Keratinocyte (primary cell): ENCODE data around the gene EXD3. TPM values are rescaled to one million over a fixed set of nuclear protein-coding genes. Genes with fewer than 3 reads are reported as not detected.

Experiments
- DNase-seq: peaks from one replicate; pipeline ENCODE4 v3.0.0-alpha.2; 2011; ENCODE audit warnings: low read depth, missing footprints, low spot score
- FAIRE-seq: peaks from 2 replicates; lab custom pipeline; 2011; peaks lifted over from hg19 to GRCh38; lab: Jason Lieb, UNC
- H2AFZ ChIP-seq: 2 replicates; pipeline ENCODE4 v1.6.0; 2012; ENCODE audit warnings: low read length, control low read depth, inconsistent platforms; ENCODE audit not compliant: control insufficient read depth
- H3K27ac ChIP-seq: 2 replicates; pipeline ENCODE4 v1.5.1; 2011; ENCODE audit warnings: low read length; ENCODE audit not compliant: control insufficient read depth, insufficient read depth
- H3K27me3 ChIP-seq: 3 replicates; pipeline ENCODE4 v1.6.0; 2011; ENCODE audit warnings: low read length; ENCODE audit not compliant: control insufficient read depth, insufficient read depth; ENCODE audit errors: extremely low read depth
- H3K36me3 ChIP-seq, 2 experiments: 2 replicates in 1 of 2; 3 replicates in 1 of 2; pipeline ENCODE4 v1.5.1; 2011; ENCODE audit warnings: low read length in 2 of 2, mild to moderate bottlenecking in 1 of 2; ENCODE audit not compliant: control insufficient read depth in 2 of 2, insufficient read depth in 2 of 2; ENCODE audit errors: extremely low read depth in 1 of 2
- H3K4me1 ChIP-seq: 3 replicates; pipeline ENCODE4 v1.5.1; 2011; ENCODE audit warnings: low read length; ENCODE audit not compliant: control insufficient read depth, insufficient read depth; ENCODE audit errors: extremely low read depth
- H3K4me2 ChIP-seq: 3 replicates; pipeline ENCODE4 v1.6.0; 2011; ENCODE audit warnings: low read depth, low read length; ENCODE audit not compliant: control insufficient read depth, insufficient read depth; ENCODE audit errors: extremely low read depth
- H3K4me3 ChIP-seq, 3 experiments: fragments of 200-600 bp in 1 of 3; sonication (generic) in 1 of 3; 2 replicates in 2 of 3; 3 replicates in 1 of 3; pipeline ENCODE4 v1.5.1; 2011 to 2016; ENCODE audit warnings: low read length in 3 of 3, mild to moderate bottlenecking in 3 of 3, control low read depth in 2 of 3, inconsistent platforms in 1 of 3, low read depth in 1 of 3, mixed read lengths in 1 of 3, mixed run types in 1 of 3, moderate library complexity in 1 of 3; ENCODE audit not compliant: control insufficient read depth in 2 of 3, insufficient read depth in 2 of 3; ENCODE audit errors: extremely low read depth in 1 of 3
- H3K79me2 ChIP-seq: 2 replicates; pipeline ENCODE4 v1.6.0; 2012; ENCODE audit warnings: low read length; ENCODE audit not compliant: control insufficient read depth, insufficient read depth
- H3K9ac ChIP-seq: 3 replicates; pipeline ENCODE4 v1.6.0; 2011; ENCODE audit warnings: low read length; ENCODE audit not compliant: control insufficient read depth, insufficient read depth; ENCODE audit errors: extremely low read depth
- H3K9me1 ChIP-seq: 3 replicates; pipeline ENCODE4 v1.6.0; 2011; ENCODE audit warnings: low read length; ENCODE audit not compliant: control insufficient read depth, insufficient read depth; ENCODE audit errors: extremely low read depth
- H3K9me3 ChIP-seq: 2 replicates; pipeline ENCODE4 v1.5.1; 2012; ENCODE audit warnings: low read depth, low read length; ENCODE audit not compliant: control insufficient read depth
- H4K20me1 ChIP-seq: 3 replicates; pipeline ENCODE4 v1.6.0; 2011; ENCODE audit warnings: low read length; ENCODE audit not compliant: control insufficient read depth, insufficient read depth; ENCODE audit errors: extremely low read depth
- EZH2 ChIP-seq: IDR thresholded peaks from one replicate; pipeline ENCODE4 v1.6.1; 2012; ENCODE audit warnings: inconsistent platforms, mild to moderate bottlenecking, low read length, moderate library complexity
- dilution Hi-C: fragments of 300-500 bp; cut with MboI; formaldehyde crosslinking; loops from one replicate; pipeline ENCODE4 v1.7.0; 2020; ENCODE audit warnings: low sequenced_read_pairs; ENCODE audit not compliant: extremely low pct_ligation_motif_present
- polyA plus RNA-seq, 5 experiments: library from polyadenylated mRNA; depleted of rRNA in 3 of 5; stranded (reverse) in 3 of 5; stranded (forward) in 1 of 5; unstranded in 1 of 5; fragments of >200 nt; gene quantifications; 1 replicate in 1 of 5; 2 replicates in 3 of 5; 3 replicates in 1 of 5; pipeline versions ENCODE4 v1.2.1 to v1.2.3, GENCODE V29; 2011 to 2012; ENCODE audit warnings: missing spikeins in 2 of 5, low read depth in 1 of 5, low replicate concordance in 1 of 5
- TF ChIP-seq, protein P1 (sequence below), 3 experiments: IDR thresholded peaks in 1 of 3; conservative IDR thresholded peaks in 1 of 3; optimal IDR thresholded peaks in 1 of 3; 2 replicates in 2 of 3; 3 replicates in 1 of 3; pipeline versions ENCODE3 to v1.5.1; 2011; ENCODE audit warnings: low read length in 3 of 3, mild to moderate bottlenecking in 3 of 3, moderate library complexity in 2 of 3, control low read depth in 1 of 3, inconsistent platforms in 1 of 3; ENCODE audit not compliant: insufficient read depth in 2 of 3; ENCODE audit errors: extremely low read depth in 1 of 3

Gene EXD3
- polyA plus RNA-seq, 1 donor (not counting 4 experiments of a cell fraction or from before 2014, with no cell fraction given) = 1.5 TPM

DNA sequence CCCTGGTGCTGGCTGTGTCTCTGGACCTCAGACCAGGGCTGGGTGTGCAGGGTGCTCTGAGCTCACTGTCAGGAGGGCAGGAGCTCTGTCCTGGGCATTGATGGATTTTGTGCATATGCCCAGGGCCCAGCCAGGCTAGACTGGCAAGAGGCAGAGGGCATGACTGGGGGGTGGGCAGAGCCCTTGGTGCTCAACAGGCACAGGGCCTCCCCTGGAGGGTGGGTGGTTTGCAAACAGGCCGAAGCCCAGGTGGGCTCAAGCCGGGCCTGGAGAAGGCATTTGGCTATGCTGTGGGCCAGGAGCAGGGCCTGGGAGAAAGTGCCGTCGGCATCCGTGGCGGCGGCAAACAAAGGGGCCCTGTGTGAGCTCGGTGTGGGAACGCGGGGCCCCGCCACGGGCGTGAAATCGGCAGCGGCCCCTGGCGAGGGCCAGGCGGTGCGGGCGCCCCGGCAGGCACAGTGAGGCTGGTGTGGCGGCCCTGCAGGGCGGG is 119.0 kb downstream of the EXD3 start:
- Histone ChIP-seq H3K79me2 (no peaks in the 10 kb centered on the region), H3K4me2 (no peak overlapping the region), H3K36me3 (no peaks in the 10 kb centered on the region), H3K9me3 (no peaks in the 10 kb centered on the region), H4K20me1 (no peaks in the 10 kb centered on the region), H3K9ac (no peak overlapping the region), H3K4me1 (peaks cover 23% of the 10 kb centered on the region), H3K9me1 (no peaks in the 10 kb centered on the region), H3K27ac (no peak overlapping the region), H3K27me3 (peaks cover 16% of the 10 kb centered on the region), H2AFZ (no peak overlapping the region), H3K4me3 (no peak overlapping the region)
- dilution Hi-C loops = no loop called here
- no peak for FAIRE-seq
- DNase-seq = no peak
- TF ChIP-seq, protein P1, sequence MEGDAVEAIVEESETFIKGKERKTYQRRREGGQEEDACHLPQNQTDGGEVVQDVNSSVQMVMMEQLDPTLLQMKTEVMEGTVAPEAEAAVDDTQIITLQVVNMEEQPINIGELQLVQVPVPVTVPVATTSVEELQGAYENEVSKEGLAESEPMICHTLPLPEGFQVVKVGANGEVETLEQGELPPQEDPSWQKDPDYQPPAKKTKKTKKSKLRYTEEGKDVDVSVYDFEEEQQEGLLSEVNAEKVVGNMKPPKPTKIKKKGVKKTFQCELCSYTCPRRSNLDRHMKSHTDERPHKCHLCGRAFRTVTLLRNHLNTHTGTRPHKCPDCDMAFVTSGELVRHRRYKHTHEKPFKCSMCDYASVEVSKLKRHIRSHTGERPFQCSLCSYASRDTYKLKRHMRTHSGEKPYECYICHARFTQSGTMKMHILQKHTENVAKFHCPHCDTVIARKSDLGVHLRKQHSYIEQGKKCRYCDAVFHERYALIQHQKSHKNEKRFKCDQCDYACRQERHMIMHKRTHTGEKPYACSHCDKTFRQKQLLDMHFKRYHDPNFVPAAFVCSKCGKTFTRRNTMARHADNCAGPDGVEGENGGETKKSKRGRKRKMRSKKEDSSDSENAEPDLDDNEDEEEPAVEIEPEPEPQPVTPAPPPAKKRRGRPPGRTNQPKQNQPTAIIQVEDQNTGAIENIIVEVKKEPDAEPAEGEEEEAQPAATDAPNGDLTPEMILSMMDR (optimal IDR thresholded peaks at IDR 0.05 in 1 of 3, IDR thresholded peaks at IDR 0.05 in 1 of 3, conservative IDR thresholded peaks at IDR 0.05 in 1 of 3; ENCODE audit: extremely low read depth in 1 of 3, insufficient read depth in 2 of 3, low read length in 3 of 3) = no peak
- no peak for TF ChIP-seq EZH2

GRCh38 chr9:137303151-137303892 is 119.6 kb downstream of the EXD3 start:
- Histone ChIP-seq H3K4me3 (peak overlapping the region in 2 of 3 experiments; percentile 13 to 36), H3K79me2 (no peaks in the 10 kb centered on the region), H3K4me1 (peaks cover 23% of the 10 kb centered on the region), H4K20me1 (no peaks in the 10 kb centered on the region), H3K27ac (peak overlapping the region; percentile 56), H2AFZ (peak overlapping the region; percentile 56), H3K4me2 (peak overlapping the region; percentile 89), H3K9me3 (no peaks in the 10 kb centered on the region), H3K27me3 (peaks cover 16% of the 10 kb centered on the region), H3K36me3 (no peaks in the 10 kb centered on the region), H3K9me1 (no peaks in the 10 kb centered on the region), H3K9ac (peak overlapping the region; percentile 83)
- no peak for FAIRE-seq
- dilution Hi-C loops = no loop called here
- TF ChIP-seq, protein P1 (optimal IDR thresholded peaks at IDR 0.05 in 1 of 3, IDR thresholded peaks at IDR 0.05 in 1 of 3, conservative IDR thresholded peaks at IDR 0.05 in 1 of 3; ENCODE audit: extremely low read depth in 1 of 3, insufficient read depth in 2 of 3, low read length in 3 of 3) = no peak
- TF ChIP-seq EZH2 = no peak
- no peak for DNase-seq
